Panc1 (cell line): Measurements from ENCODE around the gene MFN1. TPM values are rescaled to one million over a fixed set of nuclear protein-coding genes. Genes with fewer than 3 reads are reported as not detected.

Experiments used
- ATAC-seq: fragments of 200-7000 bp; cut with Tn5 transposase; 2 replicates; pipeline ENCODE4 v1.9.1; 2020; ENCODE audit warnings: mild to moderate bottlenecking, moderate library complexity
- BruUV-seq: library from RNA; stranded (reverse); fragments of 400-500 nt; replicated peaks from 2 replicates; lab custom pipeline; 2021; lab: Mats Ljungman, UMichigan
- CTCF ChIA-PET: fragments of 300-600 bp; sonication (Branson Sonifier 250); formaldehyde crosslinking; loops from one replicate; lab custom pipeline; 2022; ENCODE audit warnings: antibody characterized with exemption; lab: Charles Lee
- POLR2A ChIA-PET: fragments of 300-600 bp; sonication (Branson Sonifier 250); formaldehyde crosslinking; loops from one replicate; lab custom pipeline; 2022; ENCODE audit warnings: antibody characterized with exemption; lab: Charles Lee
- DNase-seq: peaks from one replicate; pipeline ENCODE4 v3.0.0-alpha.2; 2010; ENCODE audit warnings: low read depth, low spot score
- H3K27ac ChIP-seq: 2 replicates; pipeline ENCODE4 v1.5.1; 2011; ENCODE audit warnings: mild to moderate bottlenecking, low read length, inconsistent platforms
- H3K27me3 ChIP-seq: fragments of 200-500 bp; sonication (Bioruptor generic); 2 replicates; pipeline ENCODE4 v1.6.0; 2014; ENCODE audit warnings: low read length, inconsistent platforms; ENCODE audit not compliant: control insufficient read depth, insufficient read depth
- H3K36me3 ChIP-seq: fragments of 200-500 bp; sonication (Bioruptor generic); 2 replicates; pipeline ENCODE4 v1.5.1; 2014; ENCODE audit warnings: inconsistent platforms, mild to moderate bottlenecking, low read length, moderate library complexity; ENCODE audit not compliant: control insufficient read depth, insufficient read depth
- H3K4me1 ChIP-seq: 2 replicates; pipeline ENCODE4 v1.5.1; 2011; ENCODE audit warnings: inconsistent platforms, mild to moderate bottlenecking, low read length, moderate library complexity; ENCODE audit not compliant: control insufficient read depth, insufficient read depth
- H3K4me3 ChIP-seq, 2 experiments: 2 replicates each; pipeline ENCODE4 v1.5.1; 2011 to 2012; ENCODE audit warnings: low read depth in 2 of 2, low read length in 2 of 2, mild to moderate bottlenecking in 2 of 2, inconsistent platforms in 1 of 2, moderate library complexity in 1 of 2
- H3K9me3 ChIP-seq: fragments of 200-500 bp; sonication (Bioruptor generic); 2 replicates; pipeline ENCODE4 v1.5.1; 2014; ENCODE audit warnings: low read depth, mild to moderate bottlenecking, inconsistent platforms, low read length, moderate library complexity; ENCODE audit not compliant: control insufficient read depth, insufficient read depth
- CTCF ChIP-seq: fragments of 450-650 bp; IDR thresholded peaks from 2 replicates; pipeline ENCODE4 v1.5.1; 2017; ENCODE audit warnings: mild to moderate bottlenecking
- POLR2AphosphoS5 ChIP-seq: IDR thresholded peaks from 2 replicates; pipeline ENCODE4 v1.6.1; 2012; ENCODE audit warnings: mild to moderate bottlenecking, low read depth, low read length, moderate library complexity
- SIN3A ChIP-seq: IDR thresholded peaks from 2 replicates; pipeline ENCODE4 v1.6.1; 2012; ENCODE audit warnings: low read depth, mild to moderate bottlenecking, low read length, moderate library complexity, borderline replicate concordance; ENCODE audit not compliant: insufficient read depth
- TCF7L2 ChIP-seq: IDR thresholded peaks from 2 replicates; pipeline ENCODE4 v1.6.1; 2011; ENCODE audit warnings: mild to moderate bottlenecking, low read depth, low read length, inconsistent platforms
- in situ Hi-C: cut with HindIII; loops from 2 replicates; pipeline ENCODE4 v1.10.0; 2016; ENCODE audit warnings: low sequenced_read_pairs, low pct_unique_long_range_greater_than_20kb
- intact Hi-C: fragments of 100-400 bp; cut with micrococcal nuclease; formaldehyde crosslinking; loops from one replicate; pipeline ENCODE4 v1.10.0; 2022; ENCODE audit not compliant: unreplicated experiment
- total RNA-seq: library from RNA; stranded (reverse); gene quantifications from one replicate; pipeline ENCODE4 v1.2.1, GENCODE V29; 2021; ENCODE audit not compliant: unreplicated experiment
- TF ChIP-seq, protein P1 (sequence below), 2 experiments: IDR thresholded peaks; 2 replicates each; pipeline ENCODE4 v1.6.1; 2011 to 2012; ENCODE audit warnings: low read depth in 2 of 2, control low read depth in 1 of 2, low read length in 1 of 2, mild to moderate bottlenecking in 1 of 2, moderate library complexity in 1 of 2; ENCODE audit not compliant: insufficient read depth in 1 of 2

Gene MFN1
- total RNA-seq, 1 experiment from 2014 or later: 73.5 TPM

DNA sequence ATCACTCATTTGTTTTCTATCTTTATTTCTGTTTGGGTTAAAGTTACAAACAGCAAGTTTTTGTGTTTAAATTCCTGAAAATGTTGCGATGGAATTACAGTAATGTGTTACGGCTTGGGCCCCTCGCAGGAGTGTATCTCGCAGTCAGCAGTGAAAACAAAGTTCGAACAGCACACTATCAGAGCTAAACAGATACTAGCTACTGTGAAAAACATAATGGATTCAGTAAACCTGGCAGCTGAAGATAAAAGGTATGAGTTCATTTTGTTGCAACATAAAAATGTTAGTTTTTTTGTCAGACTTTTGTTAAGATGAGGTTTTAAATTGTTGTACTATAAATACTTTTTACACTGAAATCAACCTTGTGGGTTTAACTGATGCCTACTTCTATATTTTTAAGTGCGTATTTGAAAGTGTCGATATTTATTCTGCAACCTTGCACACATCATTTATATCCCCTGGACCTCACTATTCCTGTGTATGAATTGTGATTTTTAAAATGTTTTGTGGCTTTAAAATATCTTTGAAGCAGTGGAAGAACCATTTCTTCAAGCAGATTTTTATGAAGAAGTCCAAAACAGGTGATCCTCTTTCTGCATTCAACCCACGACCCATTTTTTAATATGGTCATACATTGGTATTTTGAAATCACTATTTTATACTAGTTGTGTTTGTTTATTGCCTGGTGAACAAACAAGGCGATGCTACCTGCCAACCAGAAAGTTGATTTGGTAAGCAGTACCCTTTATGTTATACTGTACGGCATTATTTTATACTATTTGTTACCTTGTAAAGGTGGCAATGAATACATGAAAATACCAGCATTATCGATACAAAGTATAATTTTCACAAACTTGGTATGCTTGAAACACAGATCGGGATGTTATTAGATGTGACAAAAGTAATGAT, 27.8 kb downstream of the MFN1 start:
- POLR2A ChIA-PET: no interaction called here
- Histone ChIP-seq H3K36me3 (peaks cover 21% of the 10 kb centered on the region), H3K9me3 (no peaks in the 10 kb centered on the region), H3K27ac (no peak overlapping the region), H3K4me1 (no peaks in the 10 kb centered on the region), H3K27me3 (no peaks in the 10 kb centered on the region), H3K4me3 (no peak overlapping the region)
- TF ChIP-seq POLR2AphosphoS5 (no peak), TCF7L2 (no peak), CTCF (no peak), SIN3A (no peak)
- TF ChIP-seq, protein P1, sequence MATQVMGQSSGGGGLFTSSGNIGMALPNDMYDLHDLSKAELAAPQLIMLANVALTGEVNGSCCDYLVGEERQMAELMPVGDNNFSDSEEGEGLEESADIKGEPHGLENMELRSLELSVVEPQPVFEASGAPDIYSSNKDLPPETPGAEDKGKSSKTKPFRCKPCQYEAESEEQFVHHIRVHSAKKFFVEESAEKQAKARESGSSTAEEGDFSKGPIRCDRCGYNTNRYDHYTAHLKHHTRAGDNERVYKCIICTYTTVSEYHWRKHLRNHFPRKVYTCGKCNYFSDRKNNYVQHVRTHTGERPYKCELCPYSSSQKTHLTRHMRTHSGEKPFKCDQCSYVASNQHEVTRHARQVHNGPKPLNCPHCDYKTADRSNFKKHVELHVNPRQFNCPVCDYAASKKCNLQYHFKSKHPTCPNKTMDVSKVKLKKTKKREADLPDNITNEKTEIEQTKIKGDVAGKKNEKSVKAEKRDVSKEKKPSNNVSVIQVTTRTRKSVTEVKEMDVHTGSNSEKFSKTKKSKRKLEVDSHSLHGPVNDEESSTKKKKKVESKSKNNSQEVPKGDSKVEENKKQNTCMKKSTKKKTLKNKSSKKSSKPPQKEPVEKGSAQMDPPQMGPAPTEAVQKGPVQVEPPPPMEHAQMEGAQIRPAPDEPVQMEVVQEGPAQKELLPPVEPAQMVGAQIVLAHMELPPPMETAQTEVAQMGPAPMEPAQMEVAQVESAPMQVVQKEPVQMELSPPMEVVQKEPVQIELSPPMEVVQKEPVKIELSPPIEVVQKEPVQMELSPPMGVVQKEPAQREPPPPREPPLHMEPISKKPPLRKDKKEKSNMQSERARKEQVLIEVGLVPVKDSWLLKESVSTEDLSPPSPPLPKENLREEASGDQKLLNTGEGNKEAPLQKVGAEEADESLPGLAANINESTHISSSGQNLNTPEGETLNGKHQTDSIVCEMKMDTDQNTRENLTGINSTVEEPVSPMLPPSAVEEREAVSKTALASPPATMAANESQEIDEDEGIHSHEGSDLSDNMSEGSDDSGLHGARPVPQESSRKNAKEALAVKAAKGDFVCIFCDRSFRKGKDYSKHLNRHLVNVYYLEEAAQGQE (IDR thresholded peaks at IDR 0.05; ENCODE audit: insufficient read depth in 1 of 2, low read depth in 2 of 2, low read length in 1 of 2): no peak
- TSS peak; percentile 7 for BruUV-seq
- ATAC-seq: no peak
- in situ Hi-C loops: no loop called here
- CTCF ChIA-PET: no interaction called here
- DNase-seq: no peak
- intact Hi-C loops: no loop called here

DNA sequence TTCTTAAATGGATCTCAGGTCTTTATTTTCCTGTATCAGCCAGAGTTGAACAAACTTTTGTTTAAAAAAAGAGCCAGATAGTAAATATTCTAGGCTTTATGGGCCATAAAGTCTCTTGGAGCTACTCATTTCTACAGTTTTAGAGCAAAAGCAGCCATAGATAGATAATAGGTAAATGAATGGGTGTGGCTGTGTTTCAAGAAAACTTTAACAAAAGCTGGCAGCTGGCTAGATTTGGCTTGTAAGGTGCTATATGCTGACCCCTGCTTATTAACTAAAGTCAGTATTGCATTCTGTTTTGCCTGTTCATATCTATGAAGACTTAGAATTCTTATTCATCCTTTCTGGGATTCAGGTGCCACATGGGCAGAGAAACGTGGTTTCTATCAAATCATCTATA, 29.0 kb downstream of the MFN1 start:
- DNase-seq (no peak), ATAC-seq (no peak)
- TF ChIP-seq SIN3A (no peak), POLR2AphosphoS5 (no peak), TCF7L2 (no peak), CTCF (no peak)
- TF ChIP-seq, protein P1 (IDR thresholded peaks at IDR 0.05; ENCODE audit: insufficient read depth in 1 of 2, low read depth in 2 of 2, low read length in 1 of 2): no peak
- Histone ChIP-seq H3K9me3 (no peaks in the 10 kb centered on the region), H3K4me3 (no peak overlapping the region), H3K27ac (no peak overlapping the region), H3K27me3 (no peaks in the 10 kb centered on the region), H3K4me1 (no peaks in the 10 kb centered on the region), H3K36me3 (peaks cover 21% of the 10 kb centered on the region)
- intact Hi-C loops: no loop called here
- no TSS peak for BruUV-seq
- ChIA-PET CTCF (no interaction called here), POLR2A (no interaction called here)
- in situ Hi-C loops: no loop called here
